ENCODE results near the gene FBXW7. TPM values are rescaled to one million over a fixed set of nuclear protein-coding genes. Genes with fewer than 3 reads are reported as not detected.

FBXW7 gene
- total RNA-seq, 2 donors from 2014 or later = 34.5 to 40.5 TPM

GRCh38 chr4:152427981-152428380, 107.9 kb downstream of the FBXW7 start:
- ATAC-seq (no peak), DNase-seq (no peak)
- Histone ChIP-seq H3K4me1 (peaks cover 12% of the 10 kb centered on the region), H3K9me3 (no peaks in the 10 kb centered on the region), H3K36me3 (replicated peaks in 1 of 2; ENCODE audit: insufficient read depth in 1 of 2, low read depth in 2 of 2) (no peaks in the 10 kb centered on the region), H3K27me3 (no peaks in the 10 kb centered on the region), H3K27ac (no peak overlapping the region), H3K4me3 (no peak overlapping the region)
- WGBS, 2 donors = 83 to 86% methylated on average over 2 of the region's 2 CpGs
- TF ChIP-seq POLR2A (IDR thresholded peaks at IDR 0.05) = no peak
- TF ChIP-seq CTCF (IDR thresholded peaks at IDR 0.05) = no peak
- intact Hi-C loops (cut with DNase I) = no loop called here

GRCh38 chr4:152424977-152425376, 110.9 kb downstream of the FBXW7 start:
- no peak overlapping the region for H3K27ac ChIP-seq
- ATAC-seq (no peak), DNase-seq (no peak)
- H3K36me3 ChIP-seq (replicated peaks in 1 of 2; ENCODE audit: insufficient read depth in 1 of 2, low read depth in 2 of 2) = no peaks in the 10 kb centered on the region
- H3K4me3 ChIP-seq = no peak overlapping the region
- no peaks in the 10 kb centered on the region for H3K9me3 ChIP-seq
- intact Hi-C loops (cut with DNase I) = no loop called here
- H3K27me3 ChIP-seq = no peaks in the 10 kb centered on the region
- TF ChIP-seq POLR2A (IDR thresholded peaks at IDR 0.05) = no peak
- peaks cover 12% of the 10 kb centered on the region for H3K4me1 ChIP-seq
- WGBS, 2 donors = 85 to 87% methylated on average over 2 of the region's 2 CpGs

GRCh38 chr4:152424396-152424795, 111.5 kb downstream of the FBXW7 start:
- intact Hi-C loops (cut with DNase I) = no loop called here
- no peak for TF ChIP-seq CTCF (IDR thresholded peaks at IDR 0.05)
- TF ChIP-seq POLR2A (IDR thresholded peaks at IDR 0.05) = no peak
- no peaks in the 10 kb centered on the region for H3K27me3 ChIP-seq
- 91 to 96% methylated on average over 3 of the region's 3 CpGs for WGBS, 2 donors
- H3K4me1 ChIP-seq = peaks cover 12% of the 10 kb centered on the region
- ATAC-seq (no peak), DNase-seq (no peak)
- no peaks in the 10 kb centered on the region for H3K9me3 ChIP-seq
- no peak overlapping the region for H3K4me3 ChIP-seq
- H3K27ac ChIP-seq = no peak overlapping the region
- no peaks in the 10 kb centered on the region for H3K36me3 ChIP-seq (replicated peaks in 1 of 2; ENCODE audit: insufficient read depth in 1 of 2, low read depth in 2 of 2)

- H3K27ac ChIP-seq = no peak overlapping the region
- H3K9me3 ChIP-seq = no peaks in the 10 kb centered on the region
- no peaks in the 10 kb centered on the region for H3K27me3 ChIP-seq
- H3K4me3 ChIP-seq = no peak overlapping the region
- WGBS, 2 donors = 92 to 96% methylated on average over 1 of the region's 1 CpG
- TF ChIP-seq CTCF (IDR thresholded peaks at IDR 0.05) (no peak), POLR2A (IDR thresholded peaks at IDR 0.05) (no peak)
- DNase-seq (no peak), ATAC-seq (no peak)
- H3K36me3 ChIP-seq (replicated peaks in 1 of 2; ENCODE audit: insufficient read depth in 1 of 2, low read depth in 2 of 2) = no peaks in the 10 kb centered on the region
- peaks cover 12% of the 10 kb centered on the region for H3K4me1 ChIP-seq
- intact Hi-C loops (cut with DNase I) = no loop called here
Observed at GRCh38 chr4:152422817-152423320, 113.0 kb downstream of the FBXW7 start.

- Histone ChIP-seq H3K4me1 (peaks cover 12% of the 10 kb centered on the region), H3K27me3 (no peaks in the 10 kb centered on the region), H3K36me3 (replicated peaks in 1 of 2; ENCODE audit: insufficient read depth in 1 of 2, low read depth in 2 of 2) (no peaks in the 10 kb centered on the region), H3K27ac (no peak overlapping the region), H3K4me3 (no peak overlapping the region), H3K9me3 (no peaks in the 10 kb centered on the region)
- DNase-seq (no peak), ATAC-seq (no peak)
- intact Hi-C loops (cut with DNase I) = no loop called here
- WGBS, 2 donors = 97 to 100% methylated on average over 1 of the region's 1 CpG
- TF ChIP-seq CTCF (IDR thresholded peaks at IDR 0.05) = no peak
- no peak for TF ChIP-seq POLR2A (IDR thresholded peaks at IDR 0.05)
Observed at GRCh38 chr4:152421576-152421975, 114.3 kb downstream of the FBXW7 start.

Data from body of pancreas (tissue), 4 donors.